Mesenchymal stem cell (in vitro differentiated cells and primary cell): Measurements from ENCODE around the gene F11.
"Not testable (repeated sequence)": the region's sequence is repeated elsewhere in the genome, so short reads cannot be mapped to it uniquely, and the experiment has no call there.

ENCODE experiments used
- DNase-seq: peaks from one replicate; pipeline ENCODE4 v3.0.0-alpha.2; 2013
- H2AFZ ChIP-seq: one replicate; pipeline ENCODE4 v1.6.1; 2013; ENCODE audit warnings: low read depth, mild to moderate bottlenecking, control low read depth, inconsistent platforms, low read length, moderate library complexity
- H2AK5ac ChIP-seq: 2 replicates; pipeline ENCODE4 v1.6.1; 2013; ENCODE audit warnings: low read length, moderate library complexity, mild to moderate bottlenecking, inconsistent platforms; ENCODE audit not compliant: severe bottlenecking
- H2BK120ac ChIP-seq: one replicate; pipeline ENCODE4 v1.6.1; 2013; ENCODE audit warnings: low read depth, mild to moderate bottlenecking, inconsistent platforms, low read length, moderate library complexity
- H2BK12ac ChIP-seq, 2 experiments: one replicate each; pipeline ENCODE4 v1.6.1; 2013; ENCODE audit warnings: inconsistent platforms in 2 of 2, low read length in 2 of 2, mild to moderate bottlenecking in 2 of 2, moderate library complexity in 2 of 2, control low read depth in 1 of 2
- H2BK15ac ChIP-seq: one replicate; pipeline ENCODE4 v1.6.1; 2013; ENCODE audit warnings: mild to moderate bottlenecking, low read depth, inconsistent platforms; ENCODE audit not compliant: poor library complexity, severe bottlenecking
- H2BK5ac ChIP-seq: 2 replicates; pipeline ENCODE4 v1.6.1; 2013; ENCODE audit warnings: low read depth, mild to moderate bottlenecking, low read length, control low read depth, inconsistent platforms; ENCODE audit not compliant: poor library complexity, severe bottlenecking
- H3K14ac ChIP-seq, 2 experiments: one replicate each; pipeline ENCODE4 v1.6.1; 2013; ENCODE audit warnings: inconsistent platforms in 2 of 2, low read length in 2 of 2, control low read depth in 1 of 2, mild to moderate bottlenecking in 1 of 2, moderate library complexity in 1 of 2
- H3K18ac ChIP-seq, 2 experiments: one replicate each; pipeline ENCODE4 v1.6.1; 2013; ENCODE audit warnings: inconsistent platforms in 2 of 2, low read length in 2 of 2, control low read depth in 1 of 2, low read depth in 1 of 2, mild to moderate bottlenecking in 1 of 2
- H3K23ac ChIP-seq, 2 experiments: one replicate each; pipeline ENCODE4 v1.6.1; 2013; ENCODE audit warnings: inconsistent platforms in 2 of 2, low read length in 2 of 2, mild to moderate bottlenecking in 2 of 2, moderate library complexity in 2 of 2, control low read depth in 1 of 2
- H3K27ac ChIP-seq: 2 replicates; pipeline ENCODE4 v1.5.1; 2013; ENCODE audit warnings: mild to moderate bottlenecking, moderate library complexity, low read length, control low read depth, inconsistent platforms; ENCODE audit not compliant: poor library complexity, severe bottlenecking
- H3K27me3 ChIP-seq, 2 experiments: 2 replicates each; pipeline versions ENCODE4 v1.6.1 to v1.7.0; 2013; ENCODE audit warnings: low read length in 2 of 2, mild to moderate bottlenecking in 2 of 2, moderate library complexity in 2 of 2, control low read depth in 1 of 2, inconsistent platforms in 1 of 2; ENCODE audit not compliant: control insufficient read depth in 1 of 2, insufficient read depth in 1 of 2
- H3K36me3 ChIP-seq, 2 experiments: 2 replicates each; pipeline versions ENCODE4 v1.6.1 to v1.7.0; 2013; ENCODE audit warnings: low read length in 2 of 2, control low read depth in 1 of 2, inconsistent platforms in 1 of 2, low read depth in 1 of 2, mild to moderate bottlenecking in 1 of 2; ENCODE audit not compliant: insufficient read depth in 2 of 2, control insufficient read depth in 1 of 2
- H3K4ac ChIP-seq, 2 experiments: one replicate each; pipeline ENCODE4 v1.6.1; 2013; ENCODE audit warnings: inconsistent platforms in 2 of 2, low read length in 2 of 2, mild to moderate bottlenecking in 2 of 2, moderate library complexity in 2 of 2, control low read depth in 1 of 2, low read depth in 1 of 2
- H3K4me1 ChIP-seq: 2 replicates; pipeline ENCODE4 v1.6.1; 2013; ENCODE audit warnings: low read depth, low read length, control low read depth; ENCODE audit not compliant: control insufficient read depth, insufficient read depth
- H3K4me2 ChIP-seq: 2 replicates; pipeline ENCODE4 v1.6.1; 2013; ENCODE audit warnings: low read length, mild to moderate bottlenecking, inconsistent platforms; ENCODE audit not compliant: poor library complexity, severe bottlenecking
- H3K4me3 ChIP-seq, 2 experiments: 2 replicates each; pipeline versions ENCODE4 v1.5.1 to v1.7.0; 2013; ENCODE audit warnings: low read length in 2 of 2, mild to moderate bottlenecking in 2 of 2, control low read depth in 1 of 2, low read depth in 1 of 2; ENCODE audit not compliant: insufficient read depth in 1 of 2
- H3K79me1 ChIP-seq: replicated peaks from 2 replicates; pipeline ENCODE4 v1.6.1; 2013; ENCODE audit warnings: mild to moderate bottlenecking, control low read depth, low read length, inconsistent platforms; ENCODE audit not compliant: poor library complexity, severe bottlenecking
- H3K9ac ChIP-seq: 2 replicates; pipeline ENCODE4 v1.7.0; 2013; ENCODE audit warnings: mild to moderate bottlenecking, low read length, moderate library complexity
- H3K9me3 ChIP-seq: 2 replicates; pipeline ENCODE4 v1.7.0; 2013; ENCODE audit warnings: mild to moderate bottlenecking, low read length; ENCODE audit not compliant: control insufficient read depth
- H4K8ac ChIP-seq: one replicate; pipeline ENCODE4 v1.6.1; 2013; ENCODE audit warnings: inconsistent platforms, mild to moderate bottlenecking, low read length, moderate library complexity
- H4K91ac ChIP-seq: one replicate; pipeline ENCODE4 v1.6.1; 2013; ENCODE audit warnings: mild to moderate bottlenecking, low read length, inconsistent platforms
- WGBS: methylation state at CpG from one replicate; pipeline ENCODE4 v1.1.7; 2013; ENCODE audit warnings: mixed read lengths; 5-methylcytosine and 5-hydroxymethylcytosine counted together

Gene F11

GRCh38 chr4:186240848-186241491 is 25.0 kb upstream of the F11 start:
- H4K91ac ChIP-seq: no peak overlapping the region
- no peak overlapping the region for H3K27ac ChIP-seq
- peak overlapping the region in 1 of 2 experiments; percentile 83 for H3K14ac ChIP-seq
- H3K27me3 ChIP-seq: no peaks in the 10 kb centered on the region
- H3K9me3 ChIP-seq: no peaks in the 10 kb centered on the region
- no peak overlapping the region for H2BK5ac ChIP-seq
- H2AFZ ChIP-seq: no peak overlapping the region
- no peak overlapping the region for H2BK120ac ChIP-seq
- H3K4me2 ChIP-seq: no peak overlapping the region
- no peak overlapping the region for H2BK15ac ChIP-seq
- no peak overlapping the region for H3K4ac ChIP-seq
- H2AK5ac ChIP-seq: no peak overlapping the region
- no peaks in the 10 kb centered on the region for H3K79me1 ChIP-seq
- H3K23ac ChIP-seq: no peak overlapping the region
- no peak overlapping the region for H3K4me3 ChIP-seq
- H3K9ac ChIP-seq: no peak overlapping the region
- H3K36me3 ChIP-seq: no peaks in the 10 kb centered on the region
- 44% methylated on average over 3 of the region's 7 CpGs for WGBS
- no peak for DNase-seq
- H3K4me1 ChIP-seq: no peaks in the 10 kb centered on the region
- no peak overlapping the region for H3K18ac ChIP-seq
- no peak overlapping the region for H2BK12ac ChIP-seq
- no peak overlapping the region for H4K8ac ChIP-seq

DNA sequence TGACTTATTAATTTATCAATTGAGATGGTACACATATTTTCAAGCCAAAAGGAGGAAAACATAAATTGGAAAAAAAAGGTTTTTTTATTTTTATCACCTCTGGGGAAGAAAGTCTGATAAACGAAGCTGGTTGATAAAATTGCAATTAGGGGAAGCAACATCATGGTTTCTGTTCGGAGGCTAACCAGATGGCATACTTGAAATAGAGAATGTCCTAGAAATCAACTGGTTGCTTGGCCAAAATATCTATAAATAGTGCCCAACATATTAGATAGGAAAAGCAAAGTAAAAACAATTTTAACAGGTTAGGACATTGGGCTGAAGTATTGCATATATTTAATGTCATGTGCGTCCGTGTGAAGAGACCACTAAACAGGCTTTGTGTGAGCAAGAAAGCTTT is 24.4 kb upstream of the F11 start:
- no peak for DNase-seq
- no peak overlapping the region for H4K91ac ChIP-seq
- no peak overlapping the region for H4K8ac ChIP-seq
- no peak overlapping the region for H3K14ac ChIP-seq
- no peak overlapping the region for H2BK15ac ChIP-seq
- H3K9me3 ChIP-seq: no peaks in the 10 kb centered on the region
- 56% methylated on average over 4 of the region's 4 CpGs for WGBS
- no peak overlapping the region for H3K4ac ChIP-seq
- no peaks in the 10 kb centered on the region for H3K4me1 ChIP-seq
- H2BK12ac ChIP-seq: no peak overlapping the region
- no peak overlapping the region for H3K4me3 ChIP-seq
- H2AFZ ChIP-seq: no peak overlapping the region
- H3K4me2 ChIP-seq: no peak overlapping the region
- no peak overlapping the region for H3K18ac ChIP-seq
- no peaks in the 10 kb centered on the region for H3K36me3 ChIP-seq
- H3K9ac ChIP-seq: no peak overlapping the region
- H3K27ac ChIP-seq: no peak overlapping the region
- H3K23ac ChIP-seq: no peak overlapping the region
- no peak overlapping the region for H2BK120ac ChIP-seq
- H3K79me1 ChIP-seq: no peaks in the 10 kb centered on the region
- H3K27me3 ChIP-seq: no peaks in the 10 kb centered on the region
- H2AK5ac ChIP-seq: no peak overlapping the region
- no peak overlapping the region for H2BK5ac ChIP-seq

DNA sequence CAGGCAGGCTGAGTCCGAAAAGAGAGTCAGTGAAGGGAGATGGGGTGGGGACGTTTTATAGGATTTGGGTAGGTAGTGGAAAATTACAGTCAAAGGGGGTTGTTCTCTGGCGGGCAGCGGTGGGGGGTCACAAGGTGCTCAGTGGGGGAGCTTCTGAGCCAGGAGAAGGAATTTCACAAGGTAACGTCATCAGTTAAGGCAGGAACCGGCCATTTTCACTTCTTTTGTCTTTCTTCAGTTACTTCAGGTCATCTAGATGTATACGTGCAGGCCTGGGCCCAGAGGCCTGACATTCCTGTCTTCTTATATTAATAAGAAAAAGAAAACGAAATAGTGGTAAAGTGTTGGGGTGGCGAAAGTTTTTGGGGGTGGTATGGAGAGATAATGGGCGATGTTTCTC is 24.0 kb upstream of the F11 start:
- not testable (repeated sequence) for DNase-seq, H3K4me1 ChIP-seq, H2BK5ac ChIP-seq, H3K36me3 ChIP-seq, H3K14ac ChIP-seq, H3K27me3 ChIP-seq, H3K4me2 ChIP-seq, H3K23ac ChIP-seq, H2AK5ac ChIP-seq, H2BK120ac ChIP-seq, H2AFZ ChIP-seq, H3K18ac ChIP-seq, H3K4ac ChIP-seq, H3K4me3 ChIP-seq, H3K9ac ChIP-seq, H3K27ac ChIP-seq, H2BK15ac ChIP-seq, H3K9me3 ChIP-seq, H4K91ac ChIP-seq, H2BK12ac ChIP-seq, H4K8ac ChIP-seq, H3K79me1 ChIP-seq
- WGBS: 71% methylated on average over 8 of the region's 10 CpGs

DNA sequence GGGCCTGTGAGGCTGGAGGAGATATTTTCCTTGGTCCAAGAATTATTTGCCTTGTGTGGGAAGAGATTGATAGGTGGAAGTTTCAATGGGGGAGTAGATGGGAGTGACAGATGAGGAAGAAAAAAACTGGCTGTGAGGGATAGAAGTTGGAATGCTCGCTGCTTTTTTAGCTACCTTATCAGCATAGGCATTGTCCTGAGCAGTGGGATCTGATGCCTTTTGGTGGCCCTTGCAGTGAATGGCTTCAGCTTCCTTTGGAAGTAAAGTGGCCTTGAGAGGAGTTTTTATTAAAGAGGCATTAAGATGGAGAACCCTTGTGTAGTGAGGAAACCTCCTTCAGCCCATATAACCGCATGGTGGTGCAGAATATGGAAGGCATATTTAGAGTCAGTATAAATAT is 22.7 kb upstream of the F11 start:
- Histone ChIP-seq H3K79me1 (no peaks in the 10 kb centered on the region), H3K4me3 (no peak overlapping the region), H2BK15ac (no peak overlapping the region), H3K14ac (no peak overlapping the region), H3K36me3 (no peaks in the 10 kb centered on the region), H2AFZ (no peak overlapping the region), H3K23ac (no peak overlapping the region), H4K8ac (no peak overlapping the region), H3K4ac (no peak overlapping the region), H3K27ac (no peak overlapping the region), H2BK5ac (no peak overlapping the region), H3K9ac (no peak overlapping the region), H2AK5ac (no peak overlapping the region), H2BK120ac (no peak overlapping the region), H3K18ac (no peak overlapping the region), H3K27me3 (no peaks in the 10 kb centered on the region), H3K9me3 (no peaks in the 10 kb centered on the region), H3K4me1 (no peaks in the 10 kb centered on the region), H4K91ac (no peak overlapping the region), H2BK12ac (no peak overlapping the region), H3K4me2 (no peak overlapping the region)
- WGBS: 49% methylated on average over 2 of the region's 2 CpGs
- no peak for DNase-seq
